Activated CD4-positive, alpha-beta memory T cell treated with anti-CD3 and anti-CD28 coated beads for 36 hours (primary cell): ENCODE measurements around the gene SLC2A11. TPM values are rescaled to one million over a fixed set of nuclear protein-coding genes. Genes with fewer than 3 reads are reported as not detected.

Experiments
- CTCF ChIA-PET: fragments of 350-600 bp; sonication (Branson Sonifier 250); formaldehyde crosslinking; loops from one replicate; lab custom pipeline; 2021; ENCODE audit warnings: antibody characterized with exemption, inconsistent platforms; lab: Charles Lee
- POLR2A ChIA-PET: fragments of 350-600 bp; sonication (Branson Sonifier 250); formaldehyde crosslinking; loops from one replicate; lab custom pipeline; 2021; ENCODE audit warnings: antibody characterized with exemption; lab: Charles Lee
- DNase-seq: peaks from one replicate; pipeline ENCODE4 v3.0.0-alpha.2; 2020
- H3K27ac Mint-ChIP-seq: one replicate; pipeline ENCODE4 v1.8.0; 2021; ENCODE audit warnings: mixed read lengths
- H3K27me3 Mint-ChIP-seq: one replicate; pipeline ENCODE4 v1.8.0; 2021; ENCODE audit warnings: mixed read lengths
- H3K36me3 Mint-ChIP-seq: one replicate; pipeline ENCODE4 v1.8.0; 2021; ENCODE audit warnings: mixed read lengths
- H3K4me1 Mint-ChIP-seq: one replicate; pipeline ENCODE4 v1.8.0; 2021; ENCODE audit warnings: low read depth, mixed read lengths
- H3K4me3 Mint-ChIP-seq: one replicate; pipeline ENCODE4 v1.8.0; 2021; ENCODE audit warnings: mild to moderate bottlenecking, mixed read lengths
- H3K9me3 Mint-ChIP-seq: one replicate; pipeline ENCODE4 v1.8.0; 2021; ENCODE audit warnings: mixed read lengths
- intact Hi-C: fragments of 100-400 bp; cut with micrococcal nuclease; formaldehyde crosslinking; loops from one replicate; pipeline ENCODE4 v1.15.1; 2023
- total RNA-seq, 2 experiments: library from RNA; stranded (reverse); gene quantifications; one replicate each; pipeline ENCODE4 v1.2.3, GENCODE V29; 2021

Gene SLC2A11
- total RNA-seq, 2 experiments from 2014 or later: 6.8 to 8.9 TPM

DNA sequence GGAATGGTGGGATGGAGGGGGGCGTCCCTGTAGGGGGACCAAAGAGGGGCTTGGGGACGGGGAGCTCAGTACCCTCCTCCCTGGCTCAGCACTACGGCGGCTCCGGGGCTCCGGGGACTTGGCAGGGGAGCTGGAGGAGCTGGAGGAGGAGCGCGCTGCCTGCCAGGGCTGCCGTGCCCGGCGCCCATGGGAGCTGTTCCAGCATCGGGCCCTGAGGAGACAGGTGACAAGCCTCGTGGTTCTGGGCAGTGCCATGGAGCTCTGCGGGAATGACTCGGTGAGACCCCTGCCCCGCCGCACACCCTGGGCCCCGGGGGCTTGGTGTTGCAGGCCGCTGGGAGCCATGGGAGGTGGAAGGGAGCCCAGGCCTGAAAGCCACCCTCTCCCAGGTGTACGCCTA lies 24.7 kb downstream of the SLC2A11 start:
- ChIA-PET POLR2A (no interaction called here), CTCF (interaction anchor here (1.4 to 1.5 kb wide), 2 partner anchors 12 to 114 kb away, joined by 4 to 6 read pairs; partner anchors contain the start of gene MIF)
- H3K4me1 Mint-ChIP-seq: no peaks in the 10 kb centered on the region
- H3K27ac Mint-ChIP-seq: no peak overlapping the region
- no peaks in the 10 kb centered on the region for H3K27me3 Mint-ChIP-seq
- peaks cover 3% of the 10 kb centered on the region for H3K36me3 Mint-ChIP-seq
- no peak overlapping the region for H3K4me3 Mint-ChIP-seq
- no peaks in the 10 kb centered on the region for H3K9me3 Mint-ChIP-seq
- no peak for DNase-seq
- intact Hi-C loops: no loop called here

GRCh38 chr22:23883658-23884057 lies 26.0 kb downstream of the SLC2A11 start:
- POLR2A ChIA-PET: no interaction called here
- no peak overlapping the region for H3K27ac Mint-ChIP-seq

DNA sequence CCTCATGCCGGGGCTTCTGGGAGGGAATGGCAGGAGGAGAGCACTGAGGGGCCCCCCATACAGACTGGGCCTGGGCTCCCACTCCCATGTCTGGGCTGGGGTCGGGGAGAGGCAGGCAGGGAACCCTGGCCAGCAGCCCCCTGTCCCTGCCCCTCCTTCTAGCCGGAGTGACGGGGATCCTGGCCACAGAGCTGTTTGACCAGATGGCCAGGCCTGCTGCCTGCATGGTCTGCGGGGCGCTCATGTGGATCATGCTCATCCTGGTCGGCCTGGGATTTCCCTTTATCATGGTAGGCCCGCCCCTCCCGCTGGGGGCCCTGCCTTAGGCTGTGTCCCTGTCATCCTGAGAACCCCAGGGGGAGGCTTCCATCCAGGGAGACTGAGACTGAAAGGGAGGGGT lies 26.5 kb downstream of the SLC2A11 start:
- intact Hi-C loops: no loop called here
- Mint-ChIP-seq H3K9me3 (no peaks in the 10 kb centered on the region), H3K27me3 (no peaks in the 10 kb centered on the region), H3K4me1 (no peaks in the 10 kb centered on the region), H3K27ac (no peak overlapping the region), H3K4me3 (no peak overlapping the region), H3K36me3 (no peaks in the 10 kb centered on the region)
- ChIA-PET CTCF (interaction anchor here (2.4 kb wide), 1 partner anchor 10 kb away, joined by 10 read pairs; the partner anchor contains the start of gene MIF), POLR2A (no interaction called here)
- no peak for DNase-seq

More at GRCh38 chr22:23883658-23884057, 26.0 kb downstream of the SLC2A11 start:
- no peak for DNase-seq
- Mint-ChIP-seq H3K9me3 (no peaks in the 10 kb centered on the region), H3K4me1 (no peaks in the 10 kb centered on the region), H3K27me3 (no peaks in the 10 kb centered on the region), H3K4me3 (no peak overlapping the region), H3K36me3 (no peaks in the 10 kb centered on the region)
- intact Hi-C loops: no loop called here
- CTCF ChIA-PET: interaction anchor here (2.4 kb wide), 1 partner anchor 10 kb away, joined by 10 read pairs; the partner anchor contains the start of gene MIF

DNA sequence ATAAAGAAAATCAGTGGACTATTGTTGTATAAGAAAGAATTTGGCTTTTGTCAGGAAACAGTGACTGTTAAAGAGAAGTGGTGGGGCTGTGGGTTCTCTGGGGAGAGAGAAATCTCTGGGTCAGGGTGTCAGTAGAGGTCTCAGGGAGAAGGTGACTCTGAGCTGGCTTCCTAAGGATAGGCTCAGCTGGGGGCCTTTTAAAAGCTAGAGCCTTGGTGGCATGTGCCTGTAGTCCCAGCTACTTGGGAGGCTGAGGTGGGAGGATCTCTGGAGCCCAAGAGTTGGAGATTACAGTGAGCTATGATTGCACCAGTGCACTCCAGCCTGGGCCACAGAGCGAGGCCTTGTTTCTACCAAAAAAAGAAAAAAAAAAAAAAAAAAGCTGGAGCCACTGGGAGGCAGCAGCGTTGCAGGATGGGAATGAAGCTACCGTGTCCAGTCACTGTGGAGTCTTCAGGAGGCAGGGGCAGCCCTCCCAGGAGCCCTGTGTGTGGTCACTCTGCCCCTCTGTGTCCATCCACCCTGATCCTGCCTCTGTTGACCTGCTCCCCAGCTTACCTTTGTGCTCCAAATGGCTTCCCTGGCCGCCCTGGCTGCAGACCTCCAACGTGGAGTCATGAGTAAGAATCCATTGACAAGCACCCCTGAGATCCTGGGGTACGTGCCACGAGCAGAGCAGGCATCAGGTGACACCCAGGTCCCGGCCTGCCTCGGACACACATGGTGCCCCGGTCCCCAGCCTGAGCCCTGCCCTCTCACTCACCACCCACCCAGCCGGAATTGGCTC lies 31.1 kb downstream of the SLC2A11 start:
- ChIA-PET CTCF (interaction anchor here (0.7 to 1.0 kb wide), 2 partner anchors 26 to 39 kb away, joined by 3 to 4 read pairs; no protein-coding TSS in a partner anchor), POLR2A (interaction anchor here (1.3 kb wide), 1 partner anchor 25 kb away, joined by 5 read pairs; no protein-coding TSS in a partner anchor)
- DNase-seq: no peak
- H3K27ac Mint-ChIP-seq: no peak overlapping the region
- intact Hi-C loops: no loop called here
- no peaks in the 10 kb centered on the region for H3K27me3 Mint-ChIP-seq
- no peak overlapping the region for H3K4me3 Mint-ChIP-seq
- H3K36me3 Mint-ChIP-seq: no peaks in the 10 kb centered on the region
- peaks cover 8% of the 10 kb centered on the region for H3K4me1 Mint-ChIP-seq
- H3K9me3 Mint-ChIP-seq: no peaks in the 10 kb centered on the region

GRCh38 chr22:23889620-23890019 lies 31.9 kb downstream of the SLC2A11 start:
- H3K4me3 Mint-ChIP-seq: no peak overlapping the region
- ChIA-PET CTCF (interaction anchor here (0.8 kb wide), 1 partner anchor 32 kb away, joined by 4 read pairs; the partner anchor contains the start of gene SLC2A11), POLR2A (no interaction called here)
- no peaks in the 10 kb centered on the region for H3K27me3 Mint-ChIP-seq
- no peaks in the 10 kb centered on the region for H3K9me3 Mint-ChIP-seq
- H3K27ac Mint-ChIP-seq: no peak overlapping the region
- intact Hi-C loops: loop anchor here (5.0 to 10.0 kb wide), 2 partner anchors 32 to 265 kb away; partner anchors contain the start of gene SLC2A11
- peaks cover 3% of the 10 kb centered on the region for H3K36me3 Mint-ChIP-seq
- peaks cover 9% of the 10 kb centered on the region for H3K4me1 Mint-ChIP-seq
- DNase-seq: no peak

- intact Hi-C loops: loop anchor here (5.0 to 10.0 kb wide), 2 partner anchors 34 to 263 kb away; partner anchors contain the start of gene SLC2A11
- Mint-ChIP-seq H3K4me3 (no peak overlapping the region), H3K9me3 (no peaks in the 10 kb centered on the region), H3K27ac (no peak overlapping the region), H3K36me3 (peaks cover 20% of the 10 kb centered on the region), H3K4me1 (peaks cover 19% of the 10 kb centered on the region), H3K27me3 (no peaks in the 10 kb centered on the region)
- ChIA-PET POLR2A (no interaction called here), CTCF (no interaction called here)
- no peak for DNase-seq
These were observed 34.1 kb downstream of the SLC2A11 start for GRCh38 chr22:23891726-23892125.

- CTCF ChIA-PET: no interaction called here
- H3K27me3 Mint-ChIP-seq: no peaks in the 10 kb centered on the region
- no peak for DNase-seq
- intact Hi-C loops: loop anchor here (5.0 to 10.0 kb wide), 2 partner anchors 35 to 263 kb away; partner anchors contain the start of gene SLC2A11
- peaks cover 22% of the 10 kb centered on the region for H3K4me1 Mint-ChIP-seq
- H3K9me3 Mint-ChIP-seq: no peaks in the 10 kb centered on the region
- H3K27ac Mint-ChIP-seq: no peak overlapping the region
- H3K4me3 Mint-ChIP-seq: no peak overlapping the region
- peaks cover 23% of the 10 kb centered on the region for H3K36me3 Mint-ChIP-seq
- POLR2A ChIA-PET: no interaction called here
These were observed 34.5 kb downstream of the SLC2A11 start for GRCh38 chr22:23892130-23892529.

DNA sequence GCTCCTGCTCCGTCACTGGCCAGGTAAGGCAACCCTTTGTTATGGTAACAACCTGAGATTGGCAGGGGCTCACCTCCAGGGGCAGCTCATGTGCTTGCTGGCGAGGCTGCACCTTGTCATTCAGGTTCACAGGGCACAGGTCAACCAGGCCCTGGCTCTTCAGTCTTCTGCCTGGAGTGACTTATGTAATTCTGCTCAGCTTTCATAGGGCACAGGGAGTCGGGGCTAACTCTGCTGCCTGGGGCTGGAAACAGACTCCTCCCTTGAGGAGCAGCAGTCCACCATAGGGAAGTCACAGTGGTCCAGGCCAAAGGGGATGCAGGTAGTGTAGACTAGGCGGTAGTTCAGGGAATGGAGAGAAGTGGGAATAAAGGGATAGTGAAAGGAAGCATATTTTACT lies 35.0 kb downstream of the SLC2A11 start:
- intact Hi-C loops: loop anchor here (5.0 to 10.0 kb wide), 2 partner anchors 35 to 262 kb away; partner anchors contain the start of gene SLC2A11

DNA sequence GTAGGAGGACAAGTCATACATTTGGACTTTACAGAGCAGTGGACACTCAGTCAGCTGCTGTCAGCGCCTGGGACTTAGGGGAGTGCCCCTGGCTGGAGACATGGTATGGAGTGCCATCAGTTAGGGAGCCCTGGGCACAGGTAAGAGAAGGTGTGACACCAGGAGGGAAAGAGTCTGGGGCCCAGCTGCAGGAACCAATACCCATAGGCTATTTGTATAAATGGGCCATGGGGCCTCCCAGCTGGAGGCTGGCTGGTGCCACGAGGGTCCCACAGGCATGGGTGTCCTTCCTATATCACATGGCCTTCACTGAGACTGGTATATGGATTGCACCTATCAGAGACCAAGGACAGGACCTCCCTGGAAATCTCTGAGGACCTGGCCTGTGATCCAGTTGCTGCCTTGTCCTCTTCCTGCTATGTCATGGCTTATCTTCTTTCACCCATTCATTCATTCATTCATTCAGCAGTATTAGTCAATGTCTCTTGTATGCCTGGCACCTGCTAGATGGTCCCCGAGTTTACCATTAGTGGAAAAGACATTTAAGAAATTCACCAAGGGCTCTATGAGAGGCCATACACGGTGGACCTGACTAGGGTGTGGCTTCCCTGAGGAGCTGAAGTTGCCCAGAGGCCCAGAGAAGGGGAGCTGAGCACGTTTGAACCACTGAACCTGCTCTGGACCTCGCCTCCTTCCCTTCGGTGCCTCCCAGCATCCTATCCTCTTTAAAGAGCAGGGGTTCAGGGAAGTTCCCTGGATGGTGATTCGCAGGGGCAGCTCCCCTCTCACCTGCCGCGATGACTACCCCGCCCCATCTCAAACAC lies 35.7 kb downstream of the SLC2A11 start:
- H3K4me1 Mint-ChIP-seq: peaks cover 23% of the 10 kb centered on the region
- H3K9me3 Mint-ChIP-seq: no peaks in the 10 kb centered on the region
- ChIA-PET CTCF (interaction anchor here (0.7 to 2.5 kb wide), 25 partner anchors 9 to 749 kb away, joined by 3 to 45 read pairs (median 5); partner anchors contain the start of genes CHCHD10 and SLC2A11), POLR2A (interaction anchor here (1.1 to 2.3 kb wide), 8 partner anchors 10 to 661 kb away, joined by 3 to 56 read pairs (median 4); partner anchors contain the start of genes CABIN1, GUCD1 and SLC2A11)
- peak overlapping the region; percentile 97 for H3K4me3 Mint-ChIP-seq
- no peak for DNase-seq
- H3K27ac Mint-ChIP-seq: peak overlapping the region; percentile 98
- peaks cover 31% of the 10 kb centered on the region for H3K36me3 Mint-ChIP-seq
- no peaks in the 10 kb centered on the region for H3K27me3 Mint-ChIP-seq
- intact Hi-C loops: loop anchor here (5.0 to 10.0 kb wide), 2 partner anchors 36 to 261 kb away; partner anchors contain the start of gene SLC2A11

More for the DNA sequence above, 35.0 kb downstream of the SLC2A11 start:
- Mint-ChIP-seq H3K27ac (peak overlapping the region; percentile 14), H3K36me3 (peaks cover 28% of the 10 kb centered on the region), H3K4me1 (peaks cover 23% of the 10 kb centered on the region), H3K9me3 (no peaks in the 10 kb centered on the region), H3K27me3 (no peaks in the 10 kb centered on the region), H3K4me3 (peak overlapping the region; percentile 0)
- ChIA-PET CTCF (interaction anchor here (1.4 to 2.5 kb wide), 2 partner anchors 11 to 35 kb away, joined by 5 to 45 read pairs; partner anchors contain the start of gene SLC2A11), POLR2A (interaction anchor here (2.3 kb wide), 1 partner anchor 21 kb away, joined by 56 read pairs; no protein-coding TSS in a partner anchor)
- no peak for DNase-seq

DNA sequence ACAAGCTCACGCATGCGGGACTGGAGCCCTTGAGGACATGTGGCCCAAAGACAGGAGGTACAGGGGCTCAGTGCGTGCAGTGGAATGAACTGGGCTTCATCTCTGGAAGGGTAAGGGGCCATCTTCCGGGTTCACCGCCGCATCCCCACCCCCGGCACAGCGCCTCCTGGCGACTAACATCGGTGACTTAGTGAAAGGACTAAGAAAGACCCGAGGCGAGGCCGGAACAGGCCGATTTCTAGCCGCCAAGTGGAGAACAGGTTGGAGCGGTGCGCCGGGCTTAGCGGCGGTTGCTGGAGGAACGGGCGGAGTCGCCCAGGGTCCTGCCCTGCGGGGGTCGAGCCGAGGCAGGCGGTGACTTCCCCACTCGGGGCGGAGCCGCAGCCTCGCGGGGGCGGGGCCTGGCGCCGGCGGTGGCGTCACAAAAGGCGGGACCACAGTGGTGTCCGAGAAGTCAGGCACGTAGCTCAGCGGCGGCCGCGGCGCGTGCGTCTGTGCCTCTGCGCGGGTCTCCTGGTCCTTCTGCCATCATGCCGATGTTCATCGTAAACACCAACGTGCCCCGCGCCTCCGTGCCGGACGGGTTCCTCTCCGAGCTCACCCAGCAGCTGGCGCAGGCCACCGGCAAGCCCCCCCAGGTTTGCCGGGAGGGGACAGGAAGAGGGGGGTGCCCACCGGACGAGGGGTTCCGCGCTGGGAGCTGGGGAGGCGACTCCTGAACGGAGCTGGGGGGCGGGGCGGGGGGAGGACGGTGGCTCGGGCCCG lies 36.5 kb downstream of the SLC2A11 start, which contains the start of gene MIF:
MIF (plus strand) TSS at position 439 of the 765 bp plus-strand sequence; CDS start at position 531, 92 bp downstream.
- intact Hi-C loops: loop anchor here (1.0 to 10.0 kb wide), 5 partner anchors 20 to 261 kb away; partner anchors contain the start of genes DERL3, SLC2A11 and SMARCB1
- no peaks in the 10 kb centered on the region for H3K9me3 Mint-ChIP-seq
- peak within 1 kb of the TSS; percentile 97 for H3K4me3 Mint-ChIP-seq
- ChIA-PET CTCF (interaction anchor here (0.5 to 2.5 kb wide), 35 partner anchors 9 to 750 kb away, joined by 3 to 45 read pairs (median 4); partner anchors contain the start of genes CABIN1, CHCHD10 and SLC2A11), POLR2A (interaction anchor here (0.9 to 2.3 kb wide), 16 partner anchors 9 to 678 kb away, joined by 3 to 56 read pairs (median 4); partner anchors contain the start of genes CABIN1, GUCD1, SLC2A11 and SMARCB1)
- peak; percentile 98 for DNase-seq
- peaks cover 31% of the 10 kb centered on the region for H3K36me3 Mint-ChIP-seq
- H3K27ac Mint-ChIP-seq: peak within 1 kb of the TSS; percentile 98
- H3K4me1 Mint-ChIP-seq: peaks cover 23% of the 10 kb centered on the region
- H3K27me3 Mint-ChIP-seq: no peaks in the 10 kb centered on the region
